K562 (cell line): Measurements from ENCODE around the gene ITPRIPL1. TPM values are rescaled to one million over a fixed set of nuclear protein-coding genes. Genes with fewer than 3 reads are reported as not detected.

Experiments used
- ATF2 ChIP-seq: sonication (generic); formaldehyde crosslinking; IDR thresholded peaks from 2 replicates; pipeline ENCODE4 v1.8.1; 2022; ENCODE audit warnings: missing genetic modification reagents
- CEBPB ChIP-seq: fragments of 450-650 bp; IDR thresholded peaks from 2 replicates; pipeline ENCODE4 v1.6.1; 2016; ENCODE audit warnings: missing genetic modification characterization, missing compliant biosample characterization
- E2F3 ChIP-seq: fragments of 250-450 bp; sonication (Bioruptor Pico); IDR thresholded peaks from 2 replicates; pipeline ENCODE4 v1.4.0; 2020; ENCODE audit warnings: mild to moderate bottlenecking
- HBP1 ChIP-seq: fragments of 450-650 bp; formaldehyde crosslinking; IDR thresholded peaks from 2 replicates; pipeline ENCODE4 v1.4.0; 2022; ENCODE audit warnings: missing genetic modification characterization
- HMBOX1 ChIP-seq: sonication (generic); IDR thresholded peaks from 2 replicates; pipeline ENCODE4 v1.6.1; 2016
- MAFK ChIP-seq: IDR thresholded peaks from 2 replicates; pipeline ENCODE4 v1.6.1; 2011; ENCODE audit warnings: low read length, improper control_type of control experiment
- MLLT1 ChIP-seq, 2 experiments: fragments of 450-650 bp; IDR thresholded peaks; 2 replicates each; pipeline ENCODE4 v1.6.1; 2016
- MYC ChIP-seq, 2 experiments: fragments of 250-450 bp in 1 of 2; sonication (Bioruptor Pico) in 1 of 2; IDR thresholded peaks; 2 replicates each; pipeline versions ENCODE4 v1.5.1 to v1.6.1; 2012 to 2021; ENCODE audit warnings: low read depth in 2 of 2, borderline replicate concordance in 1 of 2, improper control_type of control experiment in 1 of 2, low read length in 1 of 2, mild to moderate bottlenecking in 1 of 2, moderate library complexity in 1 of 2
- PCBP2 ChIP-seq: fragments of 200-400 bp; formaldehyde crosslinking; IDR thresholded peaks from 2 replicates; pipeline ENCODE4 v1.6.1; 2018; ENCODE audit warnings: low read length, low read depth, mild to moderate bottlenecking, moderate library complexity; ENCODE audit not compliant: poor library complexity, severe bottlenecking
- POLR2B ChIP-seq: fragments of 450-650 bp; IDR thresholded peaks from 2 replicates; pipeline ENCODE4 v1.6.1; 2018; ENCODE audit warnings: low read depth; ENCODE audit not compliant: partially characterized antibody
- POLR2G ChIP-seq: fragments of 200-400 bp; formaldehyde crosslinking; IDR thresholded peaks from 2 replicates; pipeline ENCODE4 v1.6.1; 2017; ENCODE audit warnings: low read depth, mild to moderate bottlenecking, antibody characterized with exemption, low read length, moderate library complexity
- SMAD1 ChIP-seq: fragments of 150-350 bp; IDR thresholded peaks from 2 replicates; pipeline ENCODE4 v1.6.1; 2014; ENCODE audit warnings: low read length, low read depth; ENCODE audit not compliant: partially characterized antibody
- SMAD2 ChIP-seq: fragments of 150-350 bp; IDR thresholded peaks from 2 replicates; pipeline ENCODE4 v1.6.1; 2014; ENCODE audit warnings: low read depth, mild to moderate bottlenecking, low read length
- SREBF2 ChIP-seq: sonication (generic); formaldehyde crosslinking; IDR thresholded peaks from 2 replicates; pipeline ENCODE4 v1.4.0; 2020; ENCODE audit warnings: mild to moderate bottlenecking, missing genetic modification reagents
- STAT5B ChIP-seq: fragments of 250-450 bp; sonication (Bioruptor Pico); IDR thresholded peaks from 2 replicates; pipeline ENCODE4 v1.8.0; 2021; ENCODE audit warnings: mild to moderate bottlenecking, inconsistent platforms
- TEAD2 ChIP-seq: fragments of 450-650 bp; IDR thresholded peaks from 2 replicates; pipeline ENCODE4 v1.6.1; 2016; ENCODE audit warnings: missing genetic modification characterization, control low read depth, missing compliant biosample characterization
- TFE3 ChIP-seq: fragments of 450-650 bp; formaldehyde crosslinking; IDR thresholded peaks from 2 replicates; pipeline ENCODE4 v1.4.0; 2020; ENCODE audit warnings: mild to moderate bottlenecking, mixed read lengths
- ZC3H8 ChIP-seq: fragments of 450-650 bp; IDR thresholded peaks from 2 replicates; pipeline ENCODE4 v1.6.1; 2017
- ZNF174 ChIP-seq: fragments of 250-450 bp; sonication (Bioruptor Pico); IDR thresholded peaks from 2 replicates; pipeline ENCODE4 v1.4.0; 2020; ENCODE audit warnings: mild to moderate bottlenecking
- polyA plus RNA-seq, 8 experiments: library from polyadenylated mRNA; depleted of rRNA in 4 of 8; stranded (reverse) in 5 of 8; unstranded in 3 of 8; fragments of >200 nt; fragmentation: Nextera tagmentation in 2 of 8; fragmentation: Illumina TruSeq in 1 of 8; extraction: Ambion mirVana in 2 of 8; extraction: Trizol in 1 of 8; gene quantifications; 2 replicates each; pipeline versions ENCODE4 v1.2.1 to v1.2.3, GENCODE V29; 2011 to 2014; ENCODE audit warnings: inconsistent platforms in 1 of 8, missing spikeins in 1 of 8
- total RNA-seq, 7 experiments: library from RNA; depleted of rRNA in 6 of 7; stranded (reverse); fragments of >200 nt in 6 of 7; fragmentation: Illumina TruSeq in 2 of 7; extraction: Trizol in 2 of 7; gene quantifications; 2 replicates each; pipeline versions ENCODE4 v1.2.1 to v1.2.3, GENCODE V29; 2011 to 2021; ENCODE audit warnings: low replicate concordance in 1 of 7
- TF ChIP-seq, protein P1 (sequence below): fragments of 250-450 bp; sonication (Bioruptor Pico); IDR thresholded peaks from 2 replicates; pipeline ENCODE4 v1.8.0; 2022; ENCODE audit warnings: moderate library complexity, mild to moderate bottlenecking, inconsistent platforms

The ITPRIPL1 gene
- total and polyA plus RNA-seq, 9 of the 15 experiments (the other 6 are each of a cell fraction or from before 2014, with no cell fraction given) = 0.99 to 9.0 (median 6.4) TPM

DNA sequence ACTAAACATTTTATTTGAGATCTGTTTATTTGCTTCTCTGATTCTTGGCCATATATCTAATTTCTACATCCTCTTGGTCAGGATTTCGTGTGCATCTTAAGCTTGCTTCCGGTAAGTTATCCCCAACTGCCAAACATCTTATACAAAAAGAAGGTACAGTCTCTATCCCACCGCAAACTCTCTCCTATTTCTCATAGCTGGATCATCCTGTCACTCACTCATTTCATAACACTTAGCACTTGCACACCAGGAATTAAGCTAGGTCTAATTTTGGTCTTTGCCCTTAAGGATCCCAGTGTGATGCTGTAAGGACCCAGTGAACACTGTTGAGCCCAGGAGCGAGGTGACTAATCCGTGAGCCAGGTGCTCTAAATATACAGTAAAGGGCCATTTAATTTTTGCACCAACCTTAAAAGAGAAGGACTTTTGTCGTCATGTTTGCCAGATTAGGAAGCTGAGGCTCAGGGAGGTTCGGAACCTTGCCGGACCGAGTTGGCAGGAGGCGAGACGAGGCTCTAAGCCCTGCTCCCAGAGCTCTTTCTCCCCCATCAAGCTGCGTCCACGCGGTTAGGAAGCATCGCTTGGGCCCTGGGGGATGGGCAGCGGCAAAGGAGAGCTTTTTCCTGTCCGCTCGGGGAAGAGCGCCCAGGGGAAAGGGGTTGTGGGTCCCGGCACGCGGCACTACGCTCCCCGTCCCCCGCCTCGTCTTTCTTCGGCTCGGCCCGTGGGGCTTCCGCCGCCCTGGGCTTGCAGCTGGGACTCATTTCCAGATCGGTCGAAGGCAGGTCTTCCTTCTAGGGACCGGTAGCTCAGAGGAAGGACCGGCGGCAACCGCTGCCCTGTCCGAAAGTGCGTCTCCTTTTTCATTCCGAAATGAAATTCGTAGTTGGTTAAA, 4.1 kb upstream of the ITPRIPL1 start (continued):
- TF ChIP-seq SMAD1 = no peak
- TF ChIP-seq MYC (IDR thresholded peaks at IDR 0.05; ENCODE audit: low read depth, low read length) = peak; percentile 22; the same call in 1 of the 2 replicates
- TF ChIP-seq MYC (CRISPR knock-in tag; IDR thresholded peaks at IDR 0.05; ENCODE audit: borderline replicate concordance, low read depth) = no peak
- no peak for TF ChIP-seq MAFK
- TF ChIP-seq MLLT1 (IDR thresholded peaks at IDR 0.05) = no peak
- peak; percentile 67 for TF ChIP-seq POLR2G
- no peak for TF ChIP-seq ZC3H8
- no peak for TF ChIP-seq TEAD2 (tag)
- TF ChIP-seq HBP1 = no peak
- no peak for TF ChIP-seq PCBP2
- TF ChIP-seq ATF2 (CRISPR knock-in tag) = no peak
- no peak for TF ChIP-seq CEBPB (tag)
- TF ChIP-seq TFE3 (CRISPR knock-in tag) = no peak
- TF ChIP-seq POLR2B = no peak
- TF ChIP-seq ZNF174 (CRISPR knock-in tag) = no peak
- TF ChIP-seq, protein P1, sequence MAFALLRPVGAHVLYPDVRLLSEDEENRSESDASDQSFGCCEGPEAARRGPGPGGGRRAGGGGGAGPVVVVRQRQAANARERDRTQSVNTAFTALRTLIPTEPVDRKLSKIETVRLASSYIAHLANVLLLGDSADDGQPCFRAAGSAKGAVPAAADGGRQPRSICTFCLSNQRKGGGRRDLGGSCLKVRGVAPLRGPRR (CRISPR knock-in tag) = no peak
- no peak for TF ChIP-seq E2F3
- no peak for TF ChIP-seq STAT5B (CRISPR knock-in tag)
- no peak for TF ChIP-seq HMBOX1
- no peak for TF ChIP-seq SREBF2 (CRISPR knock-in tag)
- TF ChIP-seq SMAD2 = no peak
